HTERT RPE-1 (cell line): ENCODE results near the gene PYHIN1.
"Not testable (repeated sequence)": the region's sequence is repeated elsewhere in the genome, so short reads cannot be mapped to it uniquely, and the experiment has no call there.

Experiments used
- in situ Hi-C: fragments of 300-500 bp; cut with MboI; formaldehyde crosslinking; loops from 4 replicates; pipeline ENCODE4 v1.14.3; 2020; ENCODE audit warnings: low sequenced_read_pairs

PYHIN1 gene

GRCh38 chr1:158978730-158979129 lies 47.4 kb downstream of the PYHIN1 start:
- in situ Hi-C loops, result no loop called here

GRCh38 chr1:158979229-158979628 lies 47.9 kb downstream of the PYHIN1 start:
- in situ Hi-C loops, result no loop called here

GRCh38 chr1:158983235-158983634 lies 51.9 kb downstream of the PYHIN1 start:
- in situ Hi-C loops, result no loop called here

- in situ Hi-C loops, result no loop called here
Measured at GRCh38 chr1:158984386-158984785, 53.0 kb downstream of the PYHIN1 start.

GRCh38 chr1:158989424-158989823 lies 58.1 kb downstream of the PYHIN1 start:
- in situ Hi-C loops, result no loop called here

- in situ Hi-C loops, result no loop called here
Measured at GRCh38 chr1:158992787-158993312, 61.5 kb downstream of the PYHIN1 start.

GRCh38 chr1:158996998-158997397 lies 65.6 kb downstream of the PYHIN1 start:
- in situ Hi-C loops, result no loop called here

- in situ Hi-C loops, result no loop called here
Measured at GRCh38 chr1:158998037-158998780, 66.9 kb downstream of the PYHIN1 start.

- in situ Hi-C loops, result no loop called here
Measured at GRCh38 chr1:158998781-158999161, 67.4 kb downstream of the PYHIN1 start.

GRCh38 chr1:158999316-159000069 lies 68.1 kb downstream of the PYHIN1 start:
- in situ Hi-C loops, result no loop called here

- in situ Hi-C loops, result no loop called here
Measured at GRCh38 chr1:159000070-159000409, 68.7 kb downstream of the PYHIN1 start.

GRCh38 chr1:159000625-159001024 lies 69.3 kb downstream of the PYHIN1 start:
- in situ Hi-C loops, result no loop called here

GRCh38 chr1:159005161-159005560 lies 73.8 kb downstream of the PYHIN1 start:
- in situ Hi-C loops, result no loop called here

GRCh38 chr1:159005676-159006075 lies 74.3 kb downstream of the PYHIN1 start:
- in situ Hi-C loops, result no loop called here

GRCh38 chr1:159006210-159006807 lies 75.0 kb downstream of the PYHIN1 start:
- in situ Hi-C loops, result not testable (repeated sequence)

- in situ Hi-C loops, result no loop called here
Measured at GRCh38 chr1:159007726-159008125, 76.4 kb downstream of the PYHIN1 start.

GRCh38 chr1:159008744-159009188 lies 77.4 kb downstream of the PYHIN1 start:
- in situ Hi-C loops, result no loop called here

- in situ Hi-C loops, result no loop called here
Measured at GRCh38 chr1:159009287-159009686, 77.9 kb downstream of the PYHIN1 start.

GRCh38 chr1:159009704-159010361 lies 78.5 kb downstream of the PYHIN1 start, which contains the start of gene IFI16:
Gene IFI16, plus strand, starts transcription at chr1:159009907. Its CDS starts 4,774 bp downstream, at chr1:159014681.
- in situ Hi-C loops, result no loop called here

GRCh38 chr1:159010391-159010790 lies 79.0 kb downstream of the PYHIN1 start:
- in situ Hi-C loops, result no loop called here

- in situ Hi-C loops, result not testable (repeated sequence)
Measured at GRCh38 chr1:159011001-159011400, 79.6 kb downstream of the PYHIN1 start.
